ENCODE results near the gene RNF145.
A peak's percentile ranks its signal among the peaks of the same experiment; 100 is the strongest.
"Not testable (repeated sequence)": the region's sequence is repeated elsewhere in the genome, so short reads cannot be mapped to it uniquely, and the experiment has no call there.

The RNF145 gene

DNA sequence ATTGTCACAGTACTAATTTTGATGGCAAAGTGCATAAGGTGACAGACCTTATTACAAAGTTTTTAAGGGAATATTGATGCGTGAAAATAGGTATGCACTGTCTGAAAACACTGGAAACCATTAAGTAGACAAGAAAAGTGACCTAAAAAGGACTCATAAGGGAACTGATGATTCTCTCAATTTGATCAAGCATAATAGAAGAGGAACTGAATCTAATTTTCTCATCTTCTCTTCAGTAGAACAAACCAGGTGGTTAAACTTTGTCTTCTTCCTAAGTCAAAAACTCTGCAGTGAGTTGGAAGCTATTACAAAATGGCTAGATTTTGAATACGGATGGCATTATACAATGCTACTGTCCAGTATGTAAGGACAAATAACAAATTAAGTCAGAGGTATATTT lies 53.4 kb downstream of the RNF145 start:
- no peak for DNase-seq

DNA sequence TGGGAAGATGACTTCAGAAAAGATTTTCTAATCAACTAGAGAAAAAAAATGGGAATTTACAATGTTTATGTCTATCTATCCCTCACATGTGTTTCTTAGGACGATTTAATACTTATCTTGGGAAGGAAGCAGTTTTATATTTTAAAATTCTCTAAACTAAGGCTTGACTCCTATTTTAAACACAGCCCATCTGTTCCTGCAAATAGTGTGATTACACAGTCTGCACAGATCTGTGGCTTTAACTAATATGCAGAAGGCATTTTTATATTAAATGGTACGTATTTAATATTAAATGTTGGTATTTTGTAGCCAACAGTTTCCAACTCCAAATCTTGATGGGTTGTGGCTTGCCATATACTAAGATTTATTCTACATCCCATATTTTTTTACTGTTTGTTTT lies 56.5 kb downstream of the RNF145 start:
- no peak for DNase-seq

- DNase-seq, result no peak
These were observed 60.3 kb downstream of the RNF145 start for GRCh38 chr5:159149085-159149484.

- DNase-seq, result no peak
These were observed 61.4 kb downstream of the RNF145 start for GRCh38 chr5:159147976-159148375.

GRCh38 chr5:159146839-159147238 lies 62.5 kb downstream of the RNF145 start:
- DNase-seq, result no peak

GRCh38 chr5:159145160-159145559 lies 64.2 kb downstream of the RNF145 start:
- DNase-seq, result not testable (repeated sequence)

GRCh38 chr5:159139802-159140201 lies 69.6 kb downstream of the RNF145 start:
- DNase-seq, result no peak

DNA sequence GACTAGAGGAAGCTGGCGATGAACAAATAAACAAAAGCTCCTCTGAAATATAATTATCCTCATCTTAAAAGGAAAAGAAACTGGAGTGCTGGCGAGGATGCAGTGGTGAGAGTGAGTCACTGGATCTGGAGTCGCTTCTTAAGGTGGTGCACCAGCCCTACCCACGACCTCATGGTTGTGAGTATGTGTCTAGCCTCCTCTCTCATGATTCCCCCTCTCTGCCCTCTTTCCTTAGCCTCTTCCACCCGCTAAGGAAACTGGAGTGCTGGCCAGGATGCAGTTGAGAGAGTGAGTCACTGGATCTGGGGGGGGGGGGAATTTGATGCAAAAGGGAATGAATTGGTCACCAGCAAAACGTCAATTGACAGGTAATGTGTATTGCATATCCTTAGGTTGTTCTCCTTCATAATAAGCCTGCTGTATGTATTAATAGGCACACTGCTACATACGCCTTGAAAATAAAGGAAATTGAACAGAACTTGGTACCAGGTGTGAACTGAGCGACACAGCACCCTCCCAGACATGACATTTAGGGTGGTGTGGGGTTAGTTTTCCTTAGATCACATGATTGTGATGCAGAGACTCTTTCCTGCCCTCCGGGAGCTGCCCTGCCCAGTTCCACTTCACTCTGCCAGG lies 73.3 kb downstream of the RNF145 start:
- DNase-seq, result no peak

- DNase-seq, result peak; percentile 32 to 55
These were observed 76.2 kb downstream of the RNF145 start for GRCh38 chr5:159133041-159133741.

GRCh38 chr5:159132429-159133040 lies 76.8 kb downstream of the RNF145 start:
- no peak for DNase-seq

DNA sequence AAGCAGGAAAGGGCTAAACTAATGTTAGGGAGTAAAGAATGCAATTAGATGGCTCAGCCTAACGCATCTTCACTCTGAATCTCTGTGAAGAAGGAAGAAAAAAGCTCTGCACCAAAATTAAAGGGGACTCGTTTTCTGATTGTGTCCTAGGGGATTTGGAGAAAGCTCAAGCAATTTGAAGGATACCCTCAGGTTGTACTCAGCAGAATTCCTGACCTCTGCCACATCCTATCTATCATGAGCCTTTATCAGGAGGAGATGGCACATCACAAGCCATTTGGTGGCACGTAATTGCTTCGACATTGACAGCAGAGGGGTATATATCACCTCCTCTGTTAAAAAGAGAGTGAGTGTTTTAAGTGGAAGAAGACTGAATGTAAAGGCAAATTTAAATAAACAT lies 77.4 kb downstream of the RNF145 start:
- no peak for DNase-seq

GRCh38 chr5:159130871-159131270 lies 78.5 kb downstream of the RNF145 start:
- DNase-seq, result no peak

DNA sequence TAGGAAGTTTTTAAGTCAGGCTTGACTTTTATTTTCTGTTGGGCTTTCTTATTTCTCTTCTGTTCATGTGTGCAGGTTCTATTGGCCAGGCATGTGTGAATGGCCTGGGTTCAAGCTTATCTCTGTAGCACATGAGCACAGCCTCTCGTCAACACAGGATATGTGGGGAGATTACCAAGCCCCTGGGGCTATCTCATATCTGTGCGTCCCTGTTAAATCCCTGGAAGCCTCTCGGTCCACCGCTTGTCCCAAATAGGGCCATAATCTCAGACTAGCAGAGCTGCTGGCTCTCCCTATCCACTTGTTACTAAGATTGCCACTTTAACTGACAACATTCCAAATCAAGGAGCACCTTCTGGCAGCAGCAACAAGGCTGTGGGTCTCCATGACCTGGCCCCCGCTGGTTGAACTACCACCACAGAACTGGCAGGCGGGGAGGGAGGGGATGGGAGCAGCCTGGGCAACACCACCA lies 81.2 kb downstream of the RNF145 start:
- no peak for DNase-seq

DNA sequence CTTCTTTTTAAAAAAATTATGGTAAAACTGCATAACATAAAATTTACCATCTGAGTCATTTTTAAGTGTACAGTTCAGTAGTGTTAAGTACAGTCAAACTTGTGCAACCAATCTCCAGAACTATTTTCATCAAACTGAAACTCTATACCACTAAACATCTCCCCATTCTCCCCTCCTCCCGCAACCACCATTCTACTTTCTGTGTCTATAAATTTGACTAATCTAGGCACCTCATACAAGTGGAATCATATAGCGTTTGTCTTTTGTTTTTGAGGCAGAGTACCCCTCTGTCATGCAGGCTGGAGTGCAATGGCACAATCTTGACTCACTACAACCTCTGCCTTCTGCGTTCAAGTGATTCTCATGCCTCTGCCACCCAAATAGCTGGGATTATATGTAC lies 85.7 kb downstream of the RNF145 start:
- DNase-seq, result no peak

- DNase-seq, result no peak
These were observed 86.2 kb downstream of the RNF145 start for GRCh38 chr5:159123189-159123588.

DNA sequence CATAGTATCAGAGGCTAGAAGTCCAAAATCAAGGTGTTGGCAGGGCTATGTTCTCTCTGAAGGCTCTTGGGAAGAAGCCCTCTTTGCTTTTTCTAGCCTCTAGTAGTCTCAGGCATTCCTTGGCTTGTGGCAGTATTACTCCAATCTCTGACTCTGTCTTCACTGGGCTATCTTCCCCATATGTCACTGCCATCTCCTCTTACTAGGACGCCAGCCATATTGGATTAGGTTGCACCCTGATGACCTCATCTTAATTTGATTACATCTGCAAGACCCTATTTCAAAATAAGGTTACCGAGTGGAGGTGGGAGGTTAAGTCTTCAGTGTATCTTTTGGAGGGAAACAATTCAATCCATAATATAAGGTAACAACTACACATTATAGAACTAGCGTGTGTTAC lies 88.3 kb downstream of the RNF145 start:
- no peak for DNase-seq

DNA sequence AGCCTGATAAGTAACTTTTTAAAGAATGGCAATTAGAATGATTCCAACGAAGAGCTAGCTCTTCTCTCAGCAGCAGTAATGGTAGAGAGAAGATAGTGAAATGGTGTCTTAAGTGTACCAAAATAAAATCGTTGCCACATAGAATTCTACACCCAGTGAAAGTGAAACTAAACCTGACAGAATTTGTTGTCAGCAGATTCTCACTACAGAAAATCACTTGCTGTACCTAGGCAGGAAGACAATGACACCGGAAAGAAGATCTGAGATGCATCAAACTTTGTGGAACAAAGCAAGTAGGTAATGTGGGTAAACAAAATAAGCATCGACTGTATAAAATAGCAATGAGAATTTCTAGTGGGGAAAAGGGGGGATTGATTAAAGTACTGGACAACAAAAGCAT lies 88.9 kb downstream of the RNF145 start:
- DNase-seq, result no peak

DNA sequence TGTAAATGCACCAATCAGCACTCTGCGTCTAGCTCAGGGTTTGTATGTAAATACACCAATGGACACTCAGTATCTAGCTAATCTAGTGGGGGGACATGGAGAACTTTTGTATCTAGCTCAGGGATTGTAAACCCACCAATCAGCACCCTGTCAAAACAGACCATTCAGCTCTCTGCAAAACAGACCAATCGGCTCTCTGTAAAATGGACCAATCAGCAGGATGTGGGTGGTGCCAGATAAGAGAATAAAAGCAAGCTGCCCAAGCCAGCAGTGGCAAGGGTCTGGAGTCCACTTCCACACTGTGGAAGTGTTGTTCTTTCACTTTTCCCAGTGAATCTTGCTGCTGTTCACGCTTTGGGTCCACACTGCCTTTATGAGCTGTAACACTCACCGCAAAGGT lies 89.5 kb downstream of the RNF145 start:
- not testable (repeated sequence) for DNase-seq

GRCh38 chr5:159118958-159119659 lies 90.2 kb downstream of the RNF145 start:
- DNase-seq, result not testable (repeated sequence)

- no peak for DNase-seq
These were observed 95.9 kb downstream of the RNF145 start for GRCh38 chr5:159113405-159113804.

GRCh38 chr5:159112436-159112835 lies 96.9 kb downstream of the RNF145 start:
- no peak for DNase-seq
